HG03095 (cell line): ENCODE results near the gene GRAMD4.

Experiments used
- ATAC-seq: cut with Tn5 transposase; IDR thresholded peaks from one replicate; pipeline ENCODE4 v1.9.1; 2021; ENCODE audit warnings: moderate library complexity; ENCODE audit not compliant: unreplicated experiment

The GRAMD4 gene

DNA sequence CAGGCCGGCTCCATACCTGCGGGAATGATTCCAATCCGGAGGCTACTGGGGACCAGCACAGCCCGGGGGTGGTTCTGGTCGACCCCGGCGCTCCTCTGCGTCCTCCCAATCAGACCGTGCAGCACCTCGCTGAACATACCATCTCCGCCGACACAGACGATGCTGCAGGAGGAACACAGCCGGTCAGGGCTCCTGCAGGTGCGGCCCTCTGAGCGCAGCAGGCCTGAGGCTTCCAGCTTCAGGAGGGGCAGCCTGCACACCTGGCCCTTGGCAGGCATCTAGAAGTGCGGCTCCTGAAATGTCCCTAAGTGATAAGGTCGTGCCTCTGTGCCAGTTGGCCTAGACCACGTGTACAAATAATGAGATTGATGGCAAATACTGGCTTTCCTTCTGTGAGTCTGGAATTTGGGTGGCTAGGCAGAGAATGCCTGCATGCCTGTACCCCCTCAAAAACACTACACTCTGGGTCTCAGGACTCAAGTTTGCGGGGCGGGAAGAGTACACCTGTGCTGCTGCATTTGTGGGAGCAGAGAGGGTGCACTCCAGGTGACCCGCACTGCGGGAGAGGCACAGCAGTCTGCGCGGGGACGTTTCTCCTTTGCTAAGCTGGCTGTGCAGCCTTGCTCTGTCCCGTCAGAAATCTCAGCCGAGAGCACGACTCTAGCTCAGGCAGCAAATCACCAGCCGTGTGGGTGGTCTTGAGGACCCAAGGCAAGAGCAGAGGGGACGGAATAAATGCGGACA is 87.8 kb downstream of the GRAMD4 start:
- ATAC-seq = no peak

DNA sequence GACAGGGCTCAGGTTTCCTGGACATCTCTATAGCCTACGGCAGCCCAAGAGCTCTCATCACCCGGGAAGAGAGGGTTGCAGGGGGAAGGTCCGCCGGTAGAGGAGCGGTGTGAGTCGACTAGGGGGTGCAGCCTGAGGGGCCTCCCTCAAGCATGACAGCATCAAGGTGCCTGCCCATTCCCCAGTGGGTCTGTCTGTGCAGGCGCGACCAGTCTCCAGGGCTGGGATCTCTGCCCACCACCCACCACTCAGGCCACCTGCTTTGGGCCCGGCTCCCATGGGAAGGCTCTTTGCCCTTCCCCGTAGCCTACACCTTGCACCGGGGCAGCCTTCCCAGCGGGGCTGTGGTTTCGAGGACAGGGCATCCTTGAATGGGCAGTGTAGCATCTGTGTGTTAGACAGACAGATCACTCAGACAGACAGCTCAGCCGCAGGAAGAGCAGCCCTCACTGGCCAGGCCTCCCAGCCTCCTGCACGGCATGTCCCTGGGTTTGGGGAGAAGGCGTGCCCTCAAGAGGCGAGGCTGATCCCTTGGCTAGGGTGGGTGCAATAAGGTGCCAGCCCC is 88.7 kb downstream of the GRAMD4 start:
- no peak for ATAC-seq

DNA sequence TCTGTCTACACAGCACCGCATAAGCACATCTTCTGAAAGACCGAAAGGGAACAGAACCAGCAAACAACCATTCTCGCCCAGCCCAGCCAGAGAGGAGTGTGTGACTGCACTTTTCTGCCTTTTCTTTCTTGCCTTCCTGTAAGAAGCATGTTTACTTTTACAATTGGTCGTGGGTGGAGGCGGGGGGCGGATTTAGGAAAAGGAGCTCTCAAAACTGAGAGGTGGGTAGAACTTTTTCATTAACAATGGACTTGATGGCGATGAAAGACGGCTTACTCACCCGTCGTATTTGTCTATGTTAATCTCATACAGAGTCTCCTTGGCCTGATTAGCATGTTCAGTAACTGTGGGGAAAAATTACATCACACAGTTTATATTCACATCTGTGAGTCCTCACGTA is 90.6 kb downstream of the GRAMD4 start:
- no peak for ATAC-seq

GRCh38 chr22:46712288-46712687 is 92.1 kb downstream of the GRAMD4 start:
- ATAC-seq = no peak

DNA sequence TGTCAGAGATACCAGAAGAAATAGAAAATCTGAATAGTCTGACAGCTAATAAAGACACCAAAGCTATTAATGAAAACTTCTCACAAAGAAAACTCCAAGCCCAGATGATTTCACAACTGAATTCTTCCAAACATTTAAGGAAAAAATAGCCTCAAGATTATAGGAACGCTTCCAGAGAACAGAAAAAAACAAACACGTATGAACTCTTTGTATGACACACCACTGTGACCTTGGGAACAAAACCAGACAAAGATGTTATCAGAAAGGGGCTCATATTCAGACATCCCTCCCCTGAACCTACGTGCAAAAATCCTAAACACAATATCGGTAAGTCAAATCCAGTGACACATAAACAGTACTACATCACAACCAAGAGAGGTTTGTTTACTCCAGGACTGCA is 94.4 kb downstream of the GRAMD4 start:
- ATAC-seq = no peak

- no peak for ATAC-seq
These were observed 99.7 kb downstream of the GRAMD4 start for GRCh38 chr22:46719921-46720320.

- no peak for ATAC-seq
These were observed 101.4 kb downstream of the GRAMD4 start for GRCh38 chr22:46721501-46722085.

DNA sequence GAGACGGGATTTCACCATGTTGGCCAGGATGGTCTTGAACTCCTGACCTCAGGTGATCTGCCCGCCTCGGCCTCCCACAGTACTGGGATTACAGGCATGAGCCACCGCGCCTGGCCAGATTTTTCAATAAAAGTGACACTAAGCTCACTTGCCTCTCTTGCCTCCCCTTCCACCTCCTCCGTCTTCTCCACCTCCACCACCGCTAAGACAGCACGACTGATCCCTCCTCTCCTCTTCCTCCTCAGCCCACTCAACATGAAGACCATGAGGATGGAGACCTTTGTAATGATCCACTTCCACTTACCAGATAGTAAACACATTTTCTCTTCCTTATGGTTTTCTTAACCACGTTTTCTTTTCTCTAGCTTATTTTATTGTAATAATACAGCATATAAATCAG is 103.7 kb downstream of the GRAMD4 start:
- no peak for ATAC-seq

- no peak for ATAC-seq
These were observed 104.9 kb downstream of the GRAMD4 start for GRCh38 chr22:46725096-46725495.

DNA sequence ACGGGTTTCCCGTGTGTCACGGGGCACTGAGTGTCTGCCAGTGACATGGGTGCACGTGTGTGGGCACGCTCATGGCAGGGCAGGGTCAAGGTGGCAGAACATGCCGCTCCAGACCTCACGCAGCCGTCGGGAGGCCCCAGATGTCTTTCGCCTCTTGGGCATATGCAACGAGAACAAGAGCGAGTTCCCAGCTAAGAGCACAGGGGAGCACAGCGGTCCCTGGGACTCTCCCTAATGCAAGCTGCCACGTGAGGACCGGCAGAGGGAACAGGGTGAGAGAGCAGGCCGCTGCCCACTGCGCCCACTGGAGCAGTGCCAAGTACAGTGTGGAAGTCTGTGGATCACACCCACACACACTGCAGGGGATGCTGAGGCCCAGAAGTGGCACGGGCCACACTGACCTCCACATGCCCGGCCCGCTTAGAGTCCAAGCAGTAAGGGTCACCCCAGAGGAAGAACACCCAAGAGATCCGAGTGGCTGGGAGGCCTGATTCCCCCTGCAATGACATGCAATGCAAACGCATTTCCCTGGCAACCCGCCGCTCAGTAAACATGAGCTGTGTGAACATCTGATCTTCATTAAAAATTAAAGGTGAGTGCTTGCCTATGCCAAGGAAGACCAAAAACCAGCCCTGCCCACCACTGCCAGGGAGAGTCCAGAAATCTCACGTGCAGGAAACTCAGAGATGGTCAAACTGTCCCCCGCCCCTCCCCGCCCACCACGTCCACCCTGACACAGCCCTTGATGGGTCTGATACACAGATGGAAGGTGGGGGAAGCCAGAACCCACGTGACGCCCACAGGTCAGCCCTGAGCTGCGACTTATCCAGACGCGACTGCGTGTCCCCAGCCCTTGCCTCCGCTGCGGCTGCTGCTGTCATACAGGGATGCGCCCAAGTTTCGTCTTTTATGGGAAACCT is 106.1 kb downstream of the GRAMD4 start:
- ATAC-seq = no peak

- no peak for ATAC-seq
These were observed 106.8 kb downstream of the GRAMD4 start for GRCh38 chr22:46726986-46727317.

DNA sequence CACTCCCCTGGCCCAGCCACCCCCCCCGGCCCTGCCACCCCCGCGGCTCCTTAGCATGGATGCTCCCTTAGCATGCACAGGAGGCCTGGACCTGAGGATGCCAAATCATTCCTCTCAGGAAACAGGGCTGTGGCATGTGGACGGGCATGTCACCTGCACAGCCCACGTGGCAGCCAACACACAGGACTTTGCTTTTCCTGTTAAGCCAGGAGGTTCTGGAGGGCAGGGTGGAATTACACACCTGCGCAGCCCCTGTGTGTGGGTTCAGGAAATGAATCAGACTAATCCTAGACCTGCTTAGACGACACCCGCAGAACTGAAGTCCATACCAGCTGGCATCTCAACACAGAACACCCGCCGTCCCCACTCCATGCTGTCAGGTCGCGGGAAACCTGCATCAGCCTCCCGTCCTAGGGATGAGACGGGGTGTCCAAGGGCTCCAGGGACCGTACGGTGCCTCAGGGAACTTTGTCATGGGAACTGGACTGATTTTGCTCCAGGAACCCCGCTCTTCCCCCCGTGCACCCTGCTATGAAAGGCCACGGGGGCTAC is 107.7 kb downstream of the GRAMD4 start:
- ATAC-seq = no peak

DNA sequence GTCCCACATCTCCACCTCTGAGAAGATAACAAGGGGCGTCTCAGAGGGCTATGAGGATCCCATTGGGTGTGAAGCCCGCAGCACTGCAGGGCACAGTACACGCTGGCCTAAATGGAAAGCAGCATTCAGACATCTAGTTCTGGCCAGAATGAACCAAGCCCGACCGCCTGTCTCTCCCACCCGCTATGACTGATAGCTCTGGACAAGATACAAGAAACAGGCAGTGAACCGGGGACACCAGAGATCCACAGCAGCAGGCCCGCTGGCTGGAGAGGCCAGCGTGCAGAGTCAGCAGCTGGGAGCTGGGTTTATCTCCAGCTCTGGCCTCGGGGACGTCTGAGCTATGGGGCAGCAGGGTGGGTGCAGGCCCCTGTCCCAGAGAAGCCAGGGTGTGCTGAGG is 108.3 kb downstream of the GRAMD4 start:
- ATAC-seq = no peak
